ENCODE data around the gene CIAO2A. TPM values are rescaled to one million over a fixed set of nuclear protein-coding genes. Genes with fewer than 3 reads are reported as not detected.
A peak's percentile ranks its signal among the peaks of the same experiment; 100 is the strongest.

CIAO2A gene
- total RNA-seq, 1 experiment from 2014 or later = 74.4 TPM

GRCh38 chr15:64067564-64068030 lies 26.0 kb downstream of the CIAO2A start:
- no peak overlapping the region for H2BK15ac ChIP-seq (ENCODE audit: low read depth, low read length)
- H3K4me1 ChIP-seq (ENCODE audit: insufficient read depth, low read length) = no peaks in the 10 kb centered on the region
- peak; percentile 83 for DNase-seq
- no peak overlapping the region for H2BK5ac ChIP-seq (ENCODE audit: insufficient read length, low read length)
- no peak overlapping the region for H4K91ac ChIP-seq (ENCODE audit: insufficient read length, low read depth, low read length)
- H3K9me3 Mint-ChIP-seq = no peaks in the 10 kb centered on the region
- H3K18ac ChIP-seq (ENCODE audit: insufficient read length, low read depth, low read length) = no peak overlapping the region
- no CpG with 5 or more reads among the region's 11 CpGs for WGBS (ENCODE audit: extremely low coverage, insufficient read length, low lambda C conversion rate)
- no peak overlapping the region for H3K27ac ChIP-seq (ENCODE audit: insufficient read length, low read depth, low read length)
- no peak overlapping the region for H3K9ac ChIP-seq (ENCODE audit: extremely low read depth, insufficient read length, low read length)
- H3K4me2 ChIP-seq (ENCODE audit: insufficient read depth, insufficient read length, low read length) = no peak overlapping the region
- no peak overlapping the region for H3K4ac ChIP-seq (ENCODE audit: low read depth, low read length)
- H2AFZ ChIP-seq (ENCODE audit: low read length) = no peak overlapping the region
- no peak overlapping the region for H2AK5ac ChIP-seq (ENCODE audit: insufficient read length, low read length)
- no peak overlapping the region for H4K8ac ChIP-seq (replicated peaks; ENCODE audit: insufficient read length, low read depth, low read length)
- no peak overlapping the region for H2BK12ac ChIP-seq (ENCODE audit: insufficient read length, low read depth, low read length)
- H3K27ac Mint-ChIP-seq = no peak overlapping the region
- TF ChIP-seq CTCF (conservative IDR thresholded peaks at IDR 0.05) = peak; percentile 90
- H3K4me1 Mint-ChIP-seq = peaks cover 3 to 4% of the 10 kb centered on the region in 2 experiments; a peak in 3 of 4 replicates
- H3K9me3 ChIP-seq (ENCODE audit: control insufficient read depth, low read depth, low read length) = no peaks in the 10 kb centered on the region
- no peaks in the 10 kb centered on the region for H3K27me3 ChIP-seq (ENCODE audit: insufficient read depth, low read length)
- H3K79me2 ChIP-seq (ENCODE audit: insufficient read depth, low read length) = no peaks in the 10 kb centered on the region
- no peak overlapping the region for H3K23ac ChIP-seq (ENCODE audit: insufficient read length, low read depth, low read length)
- no peaks in the 10 kb centered on the region for H3K23me2 ChIP-seq (ENCODE audit: insufficient read length, low read depth, low read length, poor library complexity, severe bottlenecking)
- H3T11ph ChIP-seq (ENCODE audit: low read length) = no peak overlapping the region
- H2BK120ac ChIP-seq (ENCODE audit: low read depth, low read length, poor library complexity, severe bottlenecking) = no peak overlapping the region
- H3K14ac ChIP-seq (ENCODE audit: insufficient read depth, low read length) = no peak overlapping the region
- H3K79me1 ChIP-seq (ENCODE audit: insufficient read depth, low read depth, low read length, poor library complexity, severe bottlenecking) = no peaks in the 10 kb centered on the region
- H3K36me3 Mint-ChIP-seq (ENCODE audit: insufficient read depth in 1 of 3, low read depth in 3 of 3) = peaks cover 6 to 15% (median 9%) of the 10 kb centered on the region in 3 experiments; a peak in 6 of 7 replicates
- H4K5ac ChIP-seq (ENCODE audit: insufficient read length, low read depth, low read length) = no peak overlapping the region
- peak overlapping the region in 1 of 2 experiments; percentile 59; a peak in 1 of 5 replicates for H3K4me3 Mint-ChIP-seq
- no peak overlapping the region for H2BK20ac ChIP-seq (ENCODE audit: low read depth, low read length, poor library complexity, severe bottlenecking)
- H3K27me3 Mint-ChIP-seq (ENCODE audit: low read depth) = no peaks in the 10 kb centered on the region
- no peak overlapping the region for H3K56ac ChIP-seq (ENCODE audit: insufficient read length, low read depth, low read length)
- H4K20me1 ChIP-seq (ENCODE audit: control insufficient read depth, insufficient read depth, insufficient read length) = no peaks in the 10 kb centered on the region

Data from H9 (cell line).